Right atrium auricular region (tissue), 2 donors: ENCODE measurements around the gene NDFIP2. TPM values are rescaled to one million over a fixed set of nuclear protein-coding genes. Genes with fewer than 3 reads are reported as not detected.

Source experiments
- DNase-seq: peaks from one replicate; pipeline ENCODE4 v3.0.0-alpha.2; 2019; ENCODE audit warnings: low spot score
- H3K27ac ChIP-seq, 2 donors: fragments of 200-600 bp; sonication (generic); 1 replicate in 1 of 2; 2 replicates in 1 of 2; pipeline ENCODE4 v1.5.1; 2016 to 2019
- H3K27me3 ChIP-seq, 2 donors: fragments of 200-600 bp; sonication (generic); one replicate each; pipeline versions ENCODE4 v1.5.1 to v1.6.0; 2017 to 2019
- H3K36me3 ChIP-seq: fragments of 200-600 bp; sonication (generic); one replicate; pipeline ENCODE4 v1.5.1; 2016
- H3K4me1 ChIP-seq, 2 donors: fragments of 200-600 bp; sonication (generic); one replicate each; pipeline versions ENCODE4 v1.5.1 to v1.6.0; 2017 to 2019
- H3K4me3 ChIP-seq, 2 donors: fragments of 200-600 bp; sonication (generic); 1 replicate in 1 of 2; 2 replicates in 1 of 2; pipeline ENCODE4 v1.5.1; 2017 to 2019; ENCODE audit warnings: mild to moderate bottlenecking in 1 of 2, moderate library complexity in 1 of 2
- H3K9me3 ChIP-seq, 2 donors: fragments of 200-600 bp; sonication (generic); one replicate each; pipeline ENCODE4 v1.5.1; 2019
- total RNA-seq, 2 donors: library from RNA; depleted of rRNA; stranded (reverse); fragments of >200 nt; gene quantifications; one replicate each; pipeline ENCODE4 v1.1.0, GENCODE V29; 2016
- TF ChIP-seq, protein P1 (sequence below), 2 donors: fragments of 200-600 bp; sonication (generic); IDR thresholded peaks; one replicate each; pipeline ENCODE4 v1.5.1; 2019; ENCODE audit warnings: antibody characterized with exemption in 2 of 2

NDFIP2 gene
- total RNA-seq, 2 donors from 2014 or later, result 27.8 to 29.0 TPM

DNA sequence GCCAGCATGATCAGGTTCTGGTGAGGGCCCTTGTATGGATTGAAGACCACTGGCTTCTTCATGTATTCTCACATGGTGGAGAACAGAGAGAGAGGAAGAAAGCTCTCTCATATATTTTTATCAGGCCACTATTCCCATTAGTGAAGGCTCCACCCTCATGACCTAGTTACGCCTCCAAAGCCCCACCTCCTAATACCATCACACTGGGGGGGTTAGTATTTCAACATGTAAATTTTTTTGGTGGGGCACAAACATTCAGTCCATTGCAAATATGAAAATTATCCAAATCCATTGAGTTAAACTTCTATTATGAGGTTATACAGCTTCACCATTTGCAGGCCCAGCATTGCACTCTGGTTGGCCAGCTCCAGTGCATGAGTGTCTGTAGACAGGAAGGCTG is 41.7 kb upstream of the NDFIP2 start:
- H3K9me3 ChIP-seq, result no peaks in the 10 kb centered on the region
- H3K4me3 ChIP-seq, result no peak overlapping the region
- no peaks in the 10 kb centered on the region for H3K36me3 ChIP-seq
- no peaks in the 10 kb centered on the region for H3K27me3 ChIP-seq
- no peaks in the 10 kb centered on the region for H3K4me1 ChIP-seq
- no peak overlapping the region for H3K27ac ChIP-seq
- TF ChIP-seq, protein P1, sequence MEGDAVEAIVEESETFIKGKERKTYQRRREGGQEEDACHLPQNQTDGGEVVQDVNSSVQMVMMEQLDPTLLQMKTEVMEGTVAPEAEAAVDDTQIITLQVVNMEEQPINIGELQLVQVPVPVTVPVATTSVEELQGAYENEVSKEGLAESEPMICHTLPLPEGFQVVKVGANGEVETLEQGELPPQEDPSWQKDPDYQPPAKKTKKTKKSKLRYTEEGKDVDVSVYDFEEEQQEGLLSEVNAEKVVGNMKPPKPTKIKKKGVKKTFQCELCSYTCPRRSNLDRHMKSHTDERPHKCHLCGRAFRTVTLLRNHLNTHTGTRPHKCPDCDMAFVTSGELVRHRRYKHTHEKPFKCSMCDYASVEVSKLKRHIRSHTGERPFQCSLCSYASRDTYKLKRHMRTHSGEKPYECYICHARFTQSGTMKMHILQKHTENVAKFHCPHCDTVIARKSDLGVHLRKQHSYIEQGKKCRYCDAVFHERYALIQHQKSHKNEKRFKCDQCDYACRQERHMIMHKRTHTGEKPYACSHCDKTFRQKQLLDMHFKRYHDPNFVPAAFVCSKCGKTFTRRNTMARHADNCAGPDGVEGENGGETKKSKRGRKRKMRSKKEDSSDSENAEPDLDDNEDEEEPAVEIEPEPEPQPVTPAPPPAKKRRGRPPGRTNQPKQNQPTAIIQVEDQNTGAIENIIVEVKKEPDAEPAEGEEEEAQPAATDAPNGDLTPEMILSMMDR (IDR thresholded peaks at IDR 0.05), result no peak
- no peak for DNase-seq

DNA sequence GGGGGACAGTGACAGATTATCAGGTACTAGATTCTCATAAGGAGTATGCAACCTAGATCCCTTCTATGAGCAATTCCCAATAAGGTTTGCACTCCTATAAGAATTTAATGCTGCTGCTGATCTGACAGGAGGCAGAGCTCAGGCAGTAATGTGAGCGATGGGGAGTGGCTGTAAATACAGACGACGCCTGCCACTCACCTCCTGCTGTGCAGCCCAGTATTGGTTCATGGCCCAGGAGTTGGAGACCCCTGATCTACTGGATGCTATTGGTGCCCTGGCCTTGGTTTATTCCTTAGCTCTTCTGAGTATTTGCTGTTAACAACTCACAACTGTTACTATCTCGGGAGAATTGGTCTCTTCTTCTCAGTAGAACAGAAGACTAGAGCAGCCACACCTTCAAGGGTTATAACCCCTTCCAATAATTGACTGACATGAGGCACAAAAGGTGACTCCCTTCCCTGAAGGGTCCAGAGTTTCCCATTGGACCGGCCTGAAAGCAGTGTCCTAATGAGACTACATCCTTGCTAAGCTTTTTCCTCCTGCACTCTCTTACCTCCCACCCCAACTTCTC is 39.9 kb upstream of the NDFIP2 start:
- no peak overlapping the region for H3K27ac ChIP-seq
- H3K9me3 ChIP-seq, result no peaks in the 10 kb centered on the region
- H3K27me3 ChIP-seq, result no peaks in the 10 kb centered on the region
- no peak for DNase-seq
- H3K4me3 ChIP-seq, result no peak overlapping the region
- no peaks in the 10 kb centered on the region for H3K4me1 ChIP-seq
- TF ChIP-seq, protein P1 (IDR thresholded peaks at IDR 0.05), result no peak
- H3K36me3 ChIP-seq, result no peaks in the 10 kb centered on the region

DNA sequence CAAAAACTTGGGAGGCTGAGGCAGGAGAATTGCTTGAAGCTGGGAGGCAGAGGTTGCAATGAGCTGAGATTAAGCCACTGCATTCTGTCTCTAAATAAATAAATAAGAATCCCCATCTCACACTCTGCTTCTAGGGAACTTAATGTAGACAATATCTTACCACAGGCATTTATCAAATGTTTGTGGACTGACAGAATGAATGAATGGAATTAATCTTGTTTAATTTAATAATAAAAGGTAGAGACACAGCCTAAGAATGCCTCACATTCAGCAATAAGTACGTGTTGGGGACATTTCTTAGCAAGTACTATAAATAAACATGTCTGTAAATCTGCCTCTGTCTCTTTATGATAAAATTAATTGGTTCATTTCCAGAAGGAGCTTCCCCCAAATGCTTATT is 38.7 kb upstream of the NDFIP2 start:
- TF ChIP-seq, protein P1 (IDR thresholded peaks at IDR 0.05), result no peak
- H3K9me3 ChIP-seq, result no peaks in the 10 kb centered on the region
- DNase-seq, result no peak
- no peak overlapping the region for H3K27ac ChIP-seq
- no peaks in the 10 kb centered on the region for H3K4me1 ChIP-seq
- no peaks in the 10 kb centered on the region for H3K27me3 ChIP-seq
- no peaks in the 10 kb centered on the region for H3K36me3 ChIP-seq
- H3K4me3 ChIP-seq, result no peak overlapping the region

DNA sequence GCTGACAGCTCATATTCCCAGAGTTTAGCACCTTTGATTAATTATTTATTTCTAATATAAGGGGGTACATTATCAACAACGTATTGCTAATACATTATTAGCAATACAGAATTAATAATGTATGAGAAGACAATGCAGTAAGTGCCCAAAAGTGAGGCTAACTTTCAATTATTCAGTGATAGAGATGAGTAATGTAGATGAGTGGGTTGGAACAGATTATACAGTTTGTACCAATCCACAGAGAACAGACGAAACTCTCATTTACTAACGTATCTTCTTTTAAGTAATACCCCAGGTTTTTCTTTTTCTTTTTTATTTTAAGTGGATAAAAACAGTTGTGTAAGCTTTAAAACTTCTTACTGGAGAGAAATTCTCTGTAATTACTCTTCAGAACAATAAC is 38.2 kb upstream of the NDFIP2 start:
- Histone ChIP-seq H3K27ac (no peak overlapping the region), H3K4me3 (no peak overlapping the region), H3K27me3 (no peaks in the 10 kb centered on the region), H3K36me3 (no peaks in the 10 kb centered on the region), H3K9me3 (no peaks in the 10 kb centered on the region), H3K4me1 (no peaks in the 10 kb centered on the region)
- DNase-seq, result no peak
- TF ChIP-seq, protein P1 (IDR thresholded peaks at IDR 0.05), result no peak

DNA sequence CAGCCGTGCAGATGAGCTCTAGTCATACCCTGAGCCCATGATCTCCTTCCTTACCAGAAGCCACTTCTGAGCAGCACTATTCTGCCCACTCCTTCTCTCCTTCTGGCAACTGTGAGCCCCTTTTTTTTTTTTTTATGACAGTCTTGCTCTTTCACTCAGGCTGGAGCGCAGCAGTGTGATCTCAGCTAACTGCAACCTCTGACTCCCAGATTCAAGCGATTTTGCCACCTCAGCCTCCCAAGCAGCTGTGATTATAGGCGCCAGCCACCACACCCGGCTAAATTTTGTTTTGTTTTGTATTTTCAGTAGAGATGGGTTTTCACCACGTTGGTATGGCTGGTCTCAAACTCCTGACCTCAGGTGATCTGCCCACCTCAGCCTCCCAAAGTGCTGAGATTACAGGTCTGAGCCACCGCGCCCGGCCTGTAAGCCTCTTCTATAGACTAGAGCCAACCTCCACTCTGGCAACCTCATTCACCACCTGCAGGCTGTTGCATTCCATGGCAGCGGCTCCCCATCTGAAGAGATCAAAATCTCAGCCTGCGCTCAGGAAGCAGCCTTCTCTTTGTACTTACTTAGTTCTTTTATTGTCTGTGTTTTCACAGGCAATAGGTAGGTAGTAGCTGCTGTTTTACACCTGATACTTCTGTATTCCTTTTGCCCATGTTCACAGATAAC is 34.8 kb upstream of the NDFIP2 start:
- Histone ChIP-seq H3K4me3 (no peak overlapping the region), H3K9me3 (no peaks in the 10 kb centered on the region), H3K27ac (no peak overlapping the region), H3K36me3 (no peaks in the 10 kb centered on the region), H3K27me3 (no peaks in the 10 kb centered on the region), H3K4me1 (no peaks in the 10 kb centered on the region)
- TF ChIP-seq, protein P1 (IDR thresholded peaks at IDR 0.05), result no peak
- DNase-seq, result no peak

DNA sequence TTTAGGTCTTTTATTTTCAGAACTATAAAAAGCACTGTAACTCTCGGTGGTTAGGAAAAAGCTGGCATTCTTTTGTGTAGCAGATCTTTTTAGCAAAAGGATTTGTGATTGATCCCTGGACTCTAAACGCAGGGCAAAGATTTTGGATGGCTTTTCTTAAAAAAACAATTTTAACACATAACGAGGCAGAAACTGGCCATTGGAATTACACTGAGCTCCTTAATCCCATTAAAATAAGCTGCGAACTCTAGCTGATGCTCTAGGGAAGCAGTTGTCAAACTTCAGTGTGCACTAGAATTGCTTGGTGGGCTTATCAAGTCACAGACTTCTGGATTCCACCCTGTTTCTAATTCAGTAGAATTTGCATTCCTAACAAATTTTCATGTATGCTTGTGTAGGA is 33.8 kb upstream of the NDFIP2 start:
- no peak for DNase-seq
- no peak overlapping the region for H3K27ac ChIP-seq
- H3K4me1 ChIP-seq, result no peaks in the 10 kb centered on the region
- no peaks in the 10 kb centered on the region for H3K9me3 ChIP-seq
- H3K4me3 ChIP-seq, result no peak overlapping the region
- H3K27me3 ChIP-seq, result no peaks in the 10 kb centered on the region
- TF ChIP-seq, protein P1 (IDR thresholded peaks at IDR 0.05), result no peak
- no peaks in the 10 kb centered on the region for H3K36me3 ChIP-seq
